ENCODE measurements around the gene ZSCAN10.

ZSCAN10 gene

GRCh38 chr16:3063625-3064386 lies 35.3 kb downstream of the ZSCAN10 start:
- H3K27ac ChIP-seq (ENCODE audit: insufficient read depth, low read length, poor library complexity, severe bottlenecking) = peak overlapping the region; percentile 97

DNA sequence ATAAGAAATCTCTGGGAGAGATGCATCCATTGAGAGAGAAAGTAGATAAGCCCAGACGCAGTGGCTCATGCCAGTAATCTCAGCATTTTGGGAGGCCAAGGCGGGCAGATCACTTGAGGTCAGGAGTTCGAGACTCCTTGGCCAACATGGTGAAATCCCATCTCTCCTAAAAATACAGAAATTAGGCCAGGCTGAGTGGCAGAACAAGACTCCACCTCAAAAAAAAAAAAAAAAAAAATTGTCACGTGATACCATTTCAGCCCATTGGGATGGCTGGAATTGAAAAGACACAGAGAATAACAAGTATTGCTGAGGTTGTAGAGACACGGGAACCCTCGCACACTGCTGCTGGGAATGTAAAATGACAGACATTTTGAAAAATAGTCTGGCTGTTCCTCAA lies 36.5 kb downstream of the ZSCAN10 start:
- H3K4me1 ChIP-seq (ENCODE audit: control insufficient read depth, insufficient read depth, low read length, poor library complexity, severe bottlenecking) = peaks cover 26% of the 10 kb centered on the region
- DNase-seq = no peak
- H3K9me3 ChIP-seq (ENCODE audit: control insufficient read depth, low read length) = no peaks in the 10 kb centered on the region
- no peak overlapping the region for H3K27ac ChIP-seq (ENCODE audit: insufficient read depth, low read length, poor library complexity, severe bottlenecking)
- no peaks in the 10 kb centered on the region for H3K27me3 ChIP-seq (replicated peaks; ENCODE audit: control insufficient read depth, insufficient read depth, low read length, poor library complexity, severe bottlenecking)
- no peak overlapping the region for H3K4me3 ChIP-seq (ENCODE audit: insufficient read depth, low read depth, low read length, poor library complexity, severe bottlenecking)
- H3K36me3 ChIP-seq (ENCODE audit: control insufficient read depth, insufficient read depth, low read length) = no peaks in the 10 kb centered on the region

More at GRCh38 chr16:3063625-3064386, 35.3 kb downstream of the ZSCAN10 start:
- DNase-seq = no peak
- H3K4me3 ChIP-seq (ENCODE audit: insufficient read depth, low read depth, low read length, poor library complexity, severe bottlenecking) = no peak overlapping the region
- no peaks in the 10 kb centered on the region for H3K9me3 ChIP-seq (ENCODE audit: control insufficient read depth, low read length)
- no peaks in the 10 kb centered on the region for H3K27me3 ChIP-seq (replicated peaks; ENCODE audit: control insufficient read depth, insufficient read depth, low read length, poor library complexity, severe bottlenecking)
- peaks cover 28% of the 10 kb centered on the region for H3K4me1 ChIP-seq (ENCODE audit: control insufficient read depth, insufficient read depth, low read length, poor library complexity, severe bottlenecking)
- peaks cover 10% of the 10 kb centered on the region for H3K36me3 ChIP-seq (ENCODE audit: control insufficient read depth, insufficient read depth, low read length)

GRCh38 chr16:3060339-3061127 lies 38.6 kb downstream of the ZSCAN10 start:
- Histone ChIP-seq H3K9me3 (ENCODE audit: control insufficient read depth, low read length) (no peaks in the 10 kb centered on the region), H3K4me1 (ENCODE audit: control insufficient read depth, insufficient read depth, low read length, poor library complexity, severe bottlenecking) (peaks cover 37% of the 10 kb centered on the region), H3K4me3 (ENCODE audit: insufficient read depth, low read depth, low read length, poor library complexity, severe bottlenecking) (no peak overlapping the region), H3K36me3 (ENCODE audit: control insufficient read depth, insufficient read depth, low read length) (no peaks in the 10 kb centered on the region), H3K27ac (ENCODE audit: insufficient read depth, low read length, poor library complexity, severe bottlenecking) (no peak overlapping the region), H3K27me3 (replicated peaks; ENCODE audit: control insufficient read depth, insufficient read depth, low read length, poor library complexity, severe bottlenecking) (no peaks in the 10 kb centered on the region)
- no peak for DNase-seq

DNA sequence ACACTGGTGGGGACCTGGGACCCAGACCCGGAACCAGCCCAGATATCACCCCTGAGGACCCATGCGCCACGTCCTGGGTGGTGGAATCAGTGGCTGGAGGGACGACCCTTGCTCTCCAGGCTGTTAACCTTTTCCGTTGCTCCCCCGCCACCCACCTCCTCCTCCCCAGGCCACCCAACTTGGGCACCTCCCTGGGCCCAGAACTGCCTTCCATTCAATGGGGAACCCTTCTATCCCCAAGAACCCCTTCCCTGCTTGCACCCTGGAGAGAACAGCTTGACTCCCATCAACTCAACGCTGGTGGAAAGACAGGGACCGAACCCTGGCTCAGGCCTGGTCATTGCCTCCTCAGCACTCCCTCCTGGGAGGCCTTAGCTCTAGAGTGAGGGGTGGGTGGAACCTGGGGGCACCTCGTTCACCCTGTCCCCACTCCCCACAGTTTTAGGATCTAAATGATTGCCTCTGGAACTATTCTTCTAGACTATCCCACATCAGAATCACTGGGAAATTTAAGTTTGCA lies 39.3 kb downstream of the ZSCAN10 start:
- Histone ChIP-seq H3K4me1 (ENCODE audit: control insufficient read depth, insufficient read depth, low read length, poor library complexity, severe bottlenecking) (peaks cover 43% of the 10 kb centered on the region), H3K36me3 (ENCODE audit: control insufficient read depth, insufficient read depth, low read length) (no peaks in the 10 kb centered on the region), H3K9me3 (ENCODE audit: control insufficient read depth, low read length) (no peaks in the 10 kb centered on the region), H3K27me3 (replicated peaks; ENCODE audit: control insufficient read depth, insufficient read depth, low read length, poor library complexity, severe bottlenecking) (no peaks in the 10 kb centered on the region), H3K4me3 (ENCODE audit: insufficient read depth, low read depth, low read length, poor library complexity, severe bottlenecking) (peak overlapping the region; percentile 94), H3K27ac (ENCODE audit: insufficient read depth, low read length, poor library complexity, severe bottlenecking) (peak overlapping the region; percentile 88)
- DNase-seq = no peak

DNA sequence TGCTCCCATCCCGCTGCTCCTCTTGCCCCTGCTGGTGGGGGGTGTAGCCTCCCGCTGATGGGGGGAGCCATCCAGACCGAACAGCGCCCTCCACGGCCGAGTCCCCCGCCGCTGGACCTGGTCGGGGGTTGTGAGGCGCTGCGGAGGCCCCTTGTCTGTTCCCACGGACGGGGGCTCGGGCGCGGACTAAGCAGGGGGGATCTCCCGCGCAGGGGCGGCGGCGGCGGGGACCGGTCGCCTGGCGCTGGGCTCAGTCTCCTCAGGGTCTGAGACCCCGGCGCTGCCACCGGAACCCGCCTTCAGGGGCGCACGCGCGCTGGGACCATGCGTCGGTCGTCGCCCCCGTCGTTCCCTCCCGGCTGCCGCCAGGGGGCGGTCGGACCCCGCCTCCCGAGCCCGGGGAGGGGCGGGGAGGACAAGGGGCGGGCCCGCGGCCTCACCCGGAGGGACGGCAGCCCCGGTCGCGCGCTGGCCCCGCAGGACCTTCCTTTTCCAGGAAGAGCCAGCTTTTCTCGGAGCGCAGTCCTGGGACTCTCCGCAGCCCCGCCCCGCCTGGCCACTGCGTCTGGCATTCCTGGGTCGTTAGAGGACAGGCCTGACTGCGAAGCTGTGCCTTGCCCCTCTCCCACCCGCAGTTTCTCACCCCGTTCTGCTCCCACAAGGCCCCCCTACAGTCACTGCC lies 39.9 kb downstream of the ZSCAN10 start:
- H3K36me3 ChIP-seq (ENCODE audit: control insufficient read depth, insufficient read depth, low read length) = no peaks in the 10 kb centered on the region
- DNase-seq = peak; percentile 75 to 82 (median 76)
- H3K27me3 ChIP-seq (replicated peaks; ENCODE audit: control insufficient read depth, insufficient read depth, low read length, poor library complexity, severe bottlenecking) = no peaks in the 10 kb centered on the region
- H3K9me3 ChIP-seq (ENCODE audit: control insufficient read depth, low read length) = no peaks in the 10 kb centered on the region
- H3K27ac ChIP-seq (ENCODE audit: insufficient read depth, low read length, poor library complexity, severe bottlenecking) = peak overlapping the region; percentile 88
- H3K4me3 ChIP-seq (ENCODE audit: insufficient read depth, low read depth, low read length, poor library complexity, severe bottlenecking) = peak overlapping the region; percentile 94
- peaks cover 41% of the 10 kb centered on the region for H3K4me1 ChIP-seq (ENCODE audit: control insufficient read depth, insufficient read depth, low read length, poor library complexity, severe bottlenecking)

DNA sequence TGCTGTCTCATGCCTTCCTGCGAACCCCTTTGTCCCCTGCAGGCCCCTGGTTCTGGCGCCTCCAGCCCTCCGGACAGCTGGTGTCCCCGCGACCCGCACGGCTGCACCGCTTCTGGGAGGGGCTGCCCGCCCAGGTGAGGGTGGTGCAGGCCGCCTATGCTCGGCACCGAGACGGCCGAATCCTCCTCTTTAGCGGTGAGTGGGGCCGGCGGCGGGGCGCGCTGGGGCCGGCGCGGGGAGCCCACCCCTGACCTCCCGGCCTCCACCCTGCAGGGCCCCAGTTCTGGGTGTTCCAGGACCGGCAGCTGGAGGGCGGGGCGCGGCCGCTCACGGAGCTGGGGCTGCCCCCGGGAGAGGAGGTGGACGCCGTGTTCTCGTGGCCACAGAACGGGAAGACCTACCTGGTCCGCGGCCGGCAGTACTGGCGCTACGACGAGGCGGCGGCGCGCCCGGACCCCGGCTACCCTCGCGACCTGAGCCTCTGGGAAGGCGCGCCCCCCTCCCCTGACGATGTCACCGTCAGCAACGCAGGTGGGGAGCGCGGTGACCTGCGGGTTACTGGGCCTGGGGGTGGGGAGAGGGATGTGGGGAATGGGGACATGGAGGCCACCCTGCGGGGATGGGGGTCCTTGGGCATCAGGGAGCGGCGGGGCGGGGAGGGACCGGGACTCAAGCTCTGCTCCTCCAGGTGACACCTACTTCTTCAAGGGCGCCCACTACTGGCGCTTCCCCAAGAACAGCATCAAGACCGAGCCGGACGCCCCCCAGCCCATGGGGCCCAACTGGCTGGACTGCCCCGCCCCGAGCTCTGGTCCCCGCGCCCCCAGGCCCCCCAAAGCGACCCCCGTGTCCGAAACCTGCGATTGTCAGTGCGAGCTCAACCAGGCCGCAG lies 40.7 kb downstream of the ZSCAN10 start:
- peaks cover 41% of the 10 kb centered on the region for H3K4me1 ChIP-seq (ENCODE audit: control insufficient read depth, insufficient read depth, low read length, poor library complexity, severe bottlenecking)
- DNase-seq = peak in 1 of 3 donors; percentile 32

GRCh38 chr16:3057181-3058138 lies 41.6 kb downstream of the ZSCAN10 start:
- peak overlapping the region; percentile 88 for H3K27ac ChIP-seq (ENCODE audit: insufficient read depth, low read length, poor library complexity, severe bottlenecking)
- H3K4me3 ChIP-seq (ENCODE audit: insufficient read depth, low read depth, low read length, poor library complexity, severe bottlenecking) = peak overlapping the region; percentile 94
- peaks cover 41% of the 10 kb centered on the region for H3K4me1 ChIP-seq (ENCODE audit: control insufficient read depth, insufficient read depth, low read length, poor library complexity, severe bottlenecking)

More for the DNA sequence above, 40.7 kb downstream of the ZSCAN10 start:
- no peaks in the 10 kb centered on the region for H3K27me3 ChIP-seq (replicated peaks; ENCODE audit: control insufficient read depth, insufficient read depth, low read length, poor library complexity, severe bottlenecking)
- H3K9me3 ChIP-seq (ENCODE audit: control insufficient read depth, low read length) = no peaks in the 10 kb centered on the region
- peak overlapping the region; percentile 88 for H3K27ac ChIP-seq (ENCODE audit: insufficient read depth, low read length, poor library complexity, severe bottlenecking)
- peak overlapping the region; percentile 94 for H3K4me3 ChIP-seq (ENCODE audit: insufficient read depth, low read depth, low read length, poor library complexity, severe bottlenecking)
- H3K36me3 ChIP-seq (ENCODE audit: control insufficient read depth, insufficient read depth, low read length) = no peaks in the 10 kb centered on the region

GRCh38 chr16:3056336-3057180 lies 42.5 kb downstream of the ZSCAN10 start:
- DNase-seq = no peak
- peaks cover 41% of the 10 kb centered on the region for H3K4me1 ChIP-seq (ENCODE audit: control insufficient read depth, insufficient read depth, low read length, poor library complexity, severe bottlenecking)
- H3K27me3 ChIP-seq (replicated peaks; ENCODE audit: control insufficient read depth, insufficient read depth, low read length, poor library complexity, severe bottlenecking) = no peaks in the 10 kb centered on the region
- no peak overlapping the region for H3K4me3 ChIP-seq (ENCODE audit: insufficient read depth, low read depth, low read length, poor library complexity, severe bottlenecking)
- H3K9me3 ChIP-seq (ENCODE audit: control insufficient read depth, low read length) = no peaks in the 10 kb centered on the region
- no peaks in the 10 kb centered on the region for H3K36me3 ChIP-seq (ENCODE audit: control insufficient read depth, insufficient read depth, low read length)
- peak overlapping the region; percentile 11 for H3K27ac ChIP-seq (ENCODE audit: insufficient read depth, low read length, poor library complexity, severe bottlenecking)

More at GRCh38 chr16:3057181-3058138, 41.6 kb downstream of the ZSCAN10 start:
- H3K36me3 ChIP-seq (ENCODE audit: control insufficient read depth, insufficient read depth, low read length) = no peaks in the 10 kb centered on the region
- no peaks in the 10 kb centered on the region for H3K9me3 ChIP-seq (ENCODE audit: control insufficient read depth, low read length)
- no peaks in the 10 kb centered on the region for H3K27me3 ChIP-seq (replicated peaks; ENCODE audit: control insufficient read depth, insufficient read depth, low read length, poor library complexity, severe bottlenecking)
- no peak for DNase-seq
